Neural crest cell (in vitro differentiated cells): ENCODE results near the gene CCDC159. TPM values are rescaled to one million over a fixed set of nuclear protein-coding genes. Genes with fewer than 3 reads are reported as not detected.
"Not testable (repeated sequence)": the region's sequence is repeated elsewhere in the genome, so short reads cannot be mapped to it uniquely, and the experiment has no call there.

ENCODE experiments used
- DNase-seq: peaks from one replicate; pipeline ENCODE4 v3.0.0; 2021; ENCODE audit warnings: low read depth, mixed read lengths, low spot score
- H3K27ac Mint-ChIP-seq: one replicate; pipeline ENCODE4 v1.8.0; 2021; ENCODE audit warnings: mild to moderate bottlenecking, mixed read lengths; ENCODE audit not compliant: unreplicated experiment
- H3K27me3 Mint-ChIP-seq: 2 replicates; pipeline ENCODE4 v1.8.0; 2021; ENCODE audit warnings: low read depth, mild to moderate bottlenecking, mixed read lengths
- H3K36me3 Mint-ChIP-seq: 2 replicates; pipeline ENCODE4 v1.8.0; 2021; ENCODE audit warnings: low read depth, mild to moderate bottlenecking, mixed read lengths
- H3K4me1 Mint-ChIP-seq: 2 replicates; pipeline ENCODE4 v1.8.0; 2021; ENCODE audit warnings: mixed read lengths
- H3K4me3 Mint-ChIP-seq: one replicate; pipeline ENCODE4 v1.8.0; 2021; ENCODE audit warnings: mild to moderate bottlenecking, mixed read lengths
- H3K9me3 Mint-ChIP-seq: 2 replicates; pipeline ENCODE4 v1.8.0; 2021; ENCODE audit warnings: mixed read lengths
- CTCF ChIP-seq: fragments of 200-600 bp; sonication (generic); conservative IDR thresholded peaks from 2 replicates; pipeline ENCODE4 v1.5.0; 2021; ENCODE audit warnings: antibody characterized with exemption, mild to moderate bottlenecking
- total RNA-seq: library from RNA; stranded (reverse); gene quantifications from 2 replicates; pipeline ENCODE4 v1.2.1, GENCODE V29; 2021

CCDC159 gene
- total RNA-seq, 1 donor from 2014 or later: 10.3 TPM

GRCh38 chr19:11325544-11325943, 20.8 kb upstream of the CCDC159 start:
- DNase-seq: no peak
- Mint-ChIP-seq H3K27me3 (no peaks in the 10 kb centered on the region), H3K4me3 (no peak overlapping the region), H3K4me1 (peaks cover 6% of the 10 kb centered on the region), H3K36me3 (peaks cover 2% of the 10 kb centered on the region), H3K27ac (no peak overlapping the region), H3K9me3 (no peaks in the 10 kb centered on the region)
- no peak for TF ChIP-seq CTCF

GRCh38 chr19:11330127-11330526, 16.2 kb upstream of the CCDC159 start:
- TF ChIP-seq CTCF: no peak
- peaks cover 6% of the 10 kb centered on the region for H3K4me1 Mint-ChIP-seq
- DNase-seq: no peak
- peaks cover 5% of the 10 kb centered on the region for H3K36me3 Mint-ChIP-seq
- H3K27me3 Mint-ChIP-seq: no peaks in the 10 kb centered on the region
- H3K9me3 Mint-ChIP-seq: no peaks in the 10 kb centered on the region
- H3K4me3 Mint-ChIP-seq: no peak overlapping the region
- H3K27ac Mint-ChIP-seq: no peak overlapping the region

GRCh38 chr19:11331502-11331901, 14.8 kb upstream of the CCDC159 start:
- peaks cover 11% of the 10 kb centered on the region for H3K36me3 Mint-ChIP-seq
- no peak for TF ChIP-seq CTCF
- H3K4me3 Mint-ChIP-seq: no peak overlapping the region

GRCh38 chr19:11332822-11333221, 13.5 kb upstream of the CCDC159 start:
- Mint-ChIP-seq H3K27ac (no peak overlapping the region), H3K4me3 (no peak overlapping the region), H3K27me3 (no peaks in the 10 kb centered on the region), H3K9me3 (no peaks in the 10 kb centered on the region), H3K36me3 (peaks cover 9% of the 10 kb centered on the region), H3K4me1 (peaks cover 6% of the 10 kb centered on the region)
- no peak for TF ChIP-seq CTCF
- no peak for DNase-seq

More at GRCh38 chr19:11331502-11331901, 14.8 kb upstream of the CCDC159 start:
- DNase-seq: no peak
- no peaks in the 10 kb centered on the region for H3K27me3 Mint-ChIP-seq
- H3K4me1 Mint-ChIP-seq: peaks cover 6% of the 10 kb centered on the region
- H3K9me3 Mint-ChIP-seq: no peaks in the 10 kb centered on the region
- H3K27ac Mint-ChIP-seq: no peak overlapping the region

- H3K4me1 Mint-ChIP-seq: peaks cover 10% of the 10 kb centered on the region
- DNase-seq, H3K4me3 Mint-ChIP-seq, H3K27ac Mint-ChIP-seq, H3K9me3 Mint-ChIP-seq, H3K36me3 Mint-ChIP-seq, H3K27me3 Mint-ChIP-seq: not testable (repeated sequence)
These were observed 12.5 kb upstream of the CCDC159 start for GRCh38 chr19:11333838-11334237.

GRCh38 chr19:11335449-11336146, 10.7 kb upstream of the CCDC159 start:
- H3K27me3 Mint-ChIP-seq: no peaks in the 10 kb centered on the region
- H3K4me3 Mint-ChIP-seq: no peak overlapping the region
- no peak overlapping the region for H3K27ac Mint-ChIP-seq
- TF ChIP-seq CTCF: no peak
- peaks cover 9% of the 10 kb centered on the region for H3K36me3 Mint-ChIP-seq
- no peak for DNase-seq
- no peaks in the 10 kb centered on the region for H3K9me3 Mint-ChIP-seq
- H3K4me1 Mint-ChIP-seq: peaks cover 9% of the 10 kb centered on the region
